PC-9 (cell line): Measurements from ENCODE around the gene ATP11C. TPM values are rescaled to one million over a fixed set of nuclear protein-coding genes. Genes with fewer than 3 reads are reported as not detected.

Experiments used
- BruUV-seq: library from RNA; stranded (reverse); fragments of 400-500 nt; replicated peaks from 2 replicates; lab custom pipeline; 2021; lab: Mats Ljungman, UMichigan
- CTCF ChIA-PET: fragments of 300-600 bp; sonication (Branson Sonifier 250); formaldehyde crosslinking; loops from one replicate; lab custom pipeline; 2022; ENCODE audit warnings: antibody characterized with exemption; lab: Charles Lee
- POLR2A ChIA-PET: fragments of 300-600 bp; sonication (Branson Sonifier 250); formaldehyde crosslinking; loops from one replicate; lab custom pipeline; 2022; ENCODE audit warnings: antibody characterized with exemption; ENCODE audit not compliant: unreplicated experiment; lab: Charles Lee
- DNase-seq, 2 experiments: peaks; one replicate each; pipeline versions ENCODE4 v3.0.0 to v3.0.0-alpha.2; 2015 to 2022; ENCODE audit warnings: mixed read lengths in 1 of 2
- H2AFZ ChIP-seq: fragments of 200-600 bp; sonication (generic); 2 replicates; pipeline ENCODE4 v1.8.1; 2017; ENCODE audit warnings: antibody characterized with exemption
- H3F3A ChIP-seq: fragments of 200-600 bp; sonication (generic); 2 replicates; pipeline ENCODE4 v1.8.1; 2017; ENCODE audit warnings: antibody characterized with exemption, mild to moderate bottlenecking, low read depth; ENCODE audit not compliant: insufficient read depth
- H3K27ac ChIP-seq: fragments of 200-600 bp; sonication (generic); 2 replicates; pipeline ENCODE4 v1.6.1; 2016; ENCODE audit warnings: mixed run types
- H3K27me3 ChIP-seq: fragments of 200-600 bp; sonication (generic); 2 replicates; pipeline ENCODE4 v1.6.1; 2016; ENCODE audit warnings: low read depth, mixed run types; ENCODE audit not compliant: insufficient read depth
- H3K36me3 ChIP-seq: fragments of 200-600 bp; sonication (generic); 2 replicates; pipeline ENCODE4 v1.6.1; 2016; ENCODE audit warnings: low read depth, mixed run types
- H3K4me1 ChIP-seq: fragments of 200-600 bp; sonication (generic); replicated peaks from 2 replicates; pipeline ENCODE4 v1.6.1; 2016; ENCODE audit warnings: mixed run types; ENCODE audit not compliant: insufficient read depth
- H3K4me2 ChIP-seq: fragments of 200-600 bp; sonication (generic); 2 replicates; pipeline ENCODE4 v1.6.1; 2017; ENCODE audit warnings: mixed run types
- H3K4me3 ChIP-seq: fragments of 200-600 bp; sonication (generic); 2 replicates; pipeline ENCODE4 v1.6.1; 2016; ENCODE audit warnings: mixed run types
- H3K79me2 ChIP-seq: fragments of 200-600 bp; sonication (generic); 2 replicates; pipeline ENCODE4 v1.6.1; 2017; ENCODE audit warnings: low read depth, mixed run types
- H3K9me2 ChIP-seq: fragments of 200-600 bp; sonication (generic); 2 replicates; pipeline ENCODE4 v1.8.1; 2017; ENCODE audit warnings: mild to moderate bottlenecking; ENCODE audit not compliant: insufficient read depth
- H3K9me3 ChIP-seq: fragments of 200-600 bp; sonication (generic); 2 replicates; pipeline ENCODE4 v1.8.1; 2016; ENCODE audit warnings: low read depth; ENCODE audit not compliant: insufficient read depth
- H4K20me1 ChIP-seq: fragments of 200-600 bp; sonication (generic); 2 replicates; pipeline ENCODE4 v1.8.1; 2017; ENCODE audit not compliant: insufficient read depth
- CTCF ChIP-seq: fragments of 200-600 bp; sonication (generic); conservative IDR thresholded peaks from 2 replicates; pipeline ENCODE4 v1.6.1; 2017; ENCODE audit warnings: mixed run types, antibody characterized with exemption, mild to moderate bottlenecking, moderate library complexity
- EZH2 ChIP-seq: fragments of 200-600 bp; sonication (generic); IDR thresholded peaks from 2 replicates; pipeline ENCODE4 v1.8.0; 2017; ENCODE audit warnings: antibody characterized with exemption, low read depth
- intact Hi-C: fragments of 100-400 bp; cut with micrococcal nuclease; formaldehyde crosslinking; loops from one replicate; pipeline ENCODE4 v1.10.0; 2022; ENCODE audit not compliant: unreplicated experiment
- total RNA-seq: library from RNA; stranded (reverse); gene quantifications from 2 replicates; pipeline ENCODE4 v1.2.3, GENCODE V29; 2021

The ATP11C gene
- total RNA-seq, 1 experiment from 2014 or later: 13.0 TPM

- no peaks in the 10 kb centered on the region for H3K36me3 ChIP-seq
- POLR2A ChIA-PET: no interaction called here
- H3K79me2 ChIP-seq: no peaks in the 10 kb centered on the region
- no TSS peak for BruUV-seq
- H3F3A ChIP-seq: no peaks in the 10 kb centered on the region
- no peaks in the 10 kb centered on the region for H3K9me2 ChIP-seq
- H3K4me2 ChIP-seq: no peak overlapping the region
- no peaks in the 10 kb centered on the region for H3K27me3 ChIP-seq
- H3K27ac ChIP-seq: no peak overlapping the region
- no peak for TF ChIP-seq EZH2
- H3K4me1 ChIP-seq: no peaks in the 10 kb centered on the region
- DNase-seq: no peak
- CTCF ChIA-PET: no interaction called here
- intact Hi-C loops: no loop called here
- H3K9me3 ChIP-seq: no peaks in the 10 kb centered on the region
- no peak overlapping the region for H3K4me3 ChIP-seq
- H4K20me1 ChIP-seq: no peaks in the 10 kb centered on the region
- no peak overlapping the region for H2AFZ ChIP-seq
Measured at GRCh38 chrX:139820358-139820984, 112.4 kb downstream of the ATP11C start.

DNA sequence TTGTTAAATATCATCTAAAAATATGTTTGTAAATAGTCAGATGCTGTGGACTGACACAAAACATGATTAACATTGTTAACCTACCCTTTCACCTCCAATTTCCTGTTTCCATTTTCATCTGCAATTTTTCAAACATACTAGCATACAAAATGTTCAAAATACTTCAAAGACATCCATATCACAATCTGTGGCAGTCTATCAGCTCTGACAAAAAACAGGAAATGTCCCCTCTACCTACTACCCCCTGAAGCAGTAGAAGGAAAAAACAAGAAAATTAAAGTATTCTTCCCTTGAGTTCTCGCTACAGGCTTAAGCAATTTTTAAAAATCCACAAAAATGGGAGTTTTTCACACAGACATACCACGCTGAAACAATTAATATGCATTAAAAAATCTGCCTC lies 116.6 kb downstream of the ATP11C start:
- no peaks in the 10 kb centered on the region for H3K27me3 ChIP-seq
- no peak for TF ChIP-seq CTCF
- TF ChIP-seq EZH2: no peak
- no peaks in the 10 kb centered on the region for H3K9me2 ChIP-seq
- no peak overlapping the region for H3K27ac ChIP-seq
- H3K4me1 ChIP-seq: no peaks in the 10 kb centered on the region
- H3K4me2 ChIP-seq: no peak overlapping the region
- H3F3A ChIP-seq: no peaks in the 10 kb centered on the region
- POLR2A ChIA-PET: no interaction called here
- no peaks in the 10 kb centered on the region for H3K79me2 ChIP-seq
- no peaks in the 10 kb centered on the region for H3K36me3 ChIP-seq
- intact Hi-C loops: loop anchor here (10.0 kb wide), 1 partner anchor 119 kb away; the partner anchor contains the start of gene ATP11C
- no peak overlapping the region for H3K4me3 ChIP-seq
- BruUV-seq: no TSS peak
- no peak overlapping the region for H2AFZ ChIP-seq
- CTCF ChIA-PET: no interaction called here
- H4K20me1 ChIP-seq: no peaks in the 10 kb centered on the region
- no peaks in the 10 kb centered on the region for H3K9me3 ChIP-seq
- no peak for DNase-seq

GRCh38 chrX:139815771-139816170 lies 117.1 kb downstream of the ATP11C start:
- H3K9me3 ChIP-seq: no peaks in the 10 kb centered on the region
- no peak overlapping the region for H3K27ac ChIP-seq
- H2AFZ ChIP-seq: no peak overlapping the region
- ChIA-PET POLR2A (no interaction called here), CTCF (no interaction called here)
- no peaks in the 10 kb centered on the region for H3K4me1 ChIP-seq
- no peaks in the 10 kb centered on the region for H4K20me1 ChIP-seq
- H3K36me3 ChIP-seq: no peaks in the 10 kb centered on the region
- TF ChIP-seq EZH2 (no peak), CTCF (no peak)
- no peaks in the 10 kb centered on the region for H3K27me3 ChIP-seq
- H3F3A ChIP-seq: no peaks in the 10 kb centered on the region
- no peaks in the 10 kb centered on the region for H3K79me2 ChIP-seq
- H3K4me3 ChIP-seq: no peak overlapping the region
- no peak overlapping the region for H3K4me2 ChIP-seq
- no peaks in the 10 kb centered on the region for H3K9me2 ChIP-seq
- intact Hi-C loops: loop anchor here (10.0 kb wide), 1 partner anchor 119 kb away; the partner anchor contains the start of gene ATP11C
- BruUV-seq: no TSS peak
- DNase-seq: no peak
